ENCODE measurements around the gene IDH1. TPM values are rescaled to one million over a fixed set of nuclear protein-coding genes. Genes with fewer than 3 reads are reported as not detected.

IDH1 gene
- total RNA-seq, 1 donor from 2014 or later: 149 TPM

- H3K27me3 Mint-ChIP-seq: no peaks in the 10 kb centered on the region
- no peak for TF ChIP-seq CTCF (conservative IDR thresholded peaks at IDR 0.05)
- peaks cover 32% of the 10 kb centered on the region for H3K4me1 Mint-ChIP-seq (ENCODE audit: unreplicated experiment)
- no peaks in the 10 kb centered on the region for H3K9me3 Mint-ChIP-seq
- no peak for DNase-seq (ENCODE audit: extremely low spot score, unreplicated experiment)
- H3K27ac Mint-ChIP-seq: peak overlapping the region; percentile 95
- H3K36me3 Mint-ChIP-seq: peaks cover 17% of the 10 kb centered on the region
- H3K4me3 Mint-ChIP-seq: peak overlapping the region; percentile 100
These were observed 761 bp upstream of the IDH1 start for GRCh38 chr2:208255557-208256106.

GRCh38 chr2:208254118-208254870 is 577 bp downstream of the IDH1 start:
- no peaks in the 10 kb centered on the region for H3K9me3 Mint-ChIP-seq
- DNase-seq (ENCODE audit: extremely low spot score, unreplicated experiment): peak; percentile 92
- peaks cover 26% of the 10 kb centered on the region for H3K36me3 Mint-ChIP-seq
- peaks cover 32% of the 10 kb centered on the region for H3K4me1 Mint-ChIP-seq (ENCODE audit: unreplicated experiment)
- peak overlapping the region; percentile 100 for H3K4me3 Mint-ChIP-seq
- TF ChIP-seq CTCF (conservative IDR thresholded peaks at IDR 0.05): peak; percentile 87
- no peaks in the 10 kb centered on the region for H3K27me3 Mint-ChIP-seq
- H3K27ac Mint-ChIP-seq: peak overlapping the region; percentile 95

GRCh38 chr2:208253600-208254117 is 1.2 kb downstream of the IDH1 start:
- Mint-ChIP-seq H3K4me1 (ENCODE audit: unreplicated experiment) (peaks cover 32% of the 10 kb centered on the region), H3K36me3 (peaks cover 29% of the 10 kb centered on the region), H3K27me3 (no peaks in the 10 kb centered on the region), H3K27ac (peak overlapping the region; percentile 95), H3K4me3 (peak overlapping the region; percentile 100), H3K9me3 (no peaks in the 10 kb centered on the region)
- no peak for DNase-seq (ENCODE audit: extremely low spot score, unreplicated experiment)
- TF ChIP-seq CTCF (conservative IDR thresholded peaks at IDR 0.05): no peak

GRCh38 chr2:208252716-208253492 is 2.0 kb downstream of the IDH1 start:
- H3K9me3 Mint-ChIP-seq: no peaks in the 10 kb centered on the region
- peaks cover 35% of the 10 kb centered on the region for H3K36me3 Mint-ChIP-seq
- DNase-seq (ENCODE audit: extremely low spot score, unreplicated experiment): no peak
- H3K4me3 Mint-ChIP-seq: peak overlapping the region; percentile 100
- TF ChIP-seq CTCF (conservative IDR thresholded peaks at IDR 0.05): no peak
- H3K27ac Mint-ChIP-seq: peak overlapping the region; percentile 95
- peaks cover 29% of the 10 kb centered on the region for H3K4me1 Mint-ChIP-seq (ENCODE audit: unreplicated experiment)
- H3K27me3 Mint-ChIP-seq: no peaks in the 10 kb centered on the region

GRCh38 chr2:208251098-208251497 is 3.8 kb downstream of the IDH1 start:
- no peak overlapping the region for H3K27ac Mint-ChIP-seq
- H3K4me1 Mint-ChIP-seq (ENCODE audit: unreplicated experiment): peaks cover 19% of the 10 kb centered on the region
- H3K4me3 Mint-ChIP-seq: no peak overlapping the region
- no peak for TF ChIP-seq CTCF (conservative IDR thresholded peaks at IDR 0.05)
- no peaks in the 10 kb centered on the region for H3K27me3 Mint-ChIP-seq
- H3K9me3 Mint-ChIP-seq: no peaks in the 10 kb centered on the region
- peaks cover 41% of the 10 kb centered on the region for H3K36me3 Mint-ChIP-seq
- DNase-seq (ENCODE audit: extremely low spot score, unreplicated experiment): no peak

Measured in type B pancreatic cell (in vitro differentiated cells).